ENCODE results near the gene NEDD4.
"Not testable (repeated sequence)": the region's sequence is repeated elsewhere in the genome, so short reads cannot be mapped to it uniquely, and the experiment has no call there.

Gene NEDD4

GRCh38 chr15:56019819-56020486, 26.5 kb upstream of the NEDD4 start:
- no peak overlapping the region for H3K4me3 ChIP-seq (ENCODE audit: low read depth, low read length)
- TF ChIP-seq CTCF (IDR thresholded peaks at IDR 0.05; ENCODE audit: control insufficient read depth, extremely low read depth, insufficient read depth) = no peak
- no peak for DNase-seq (ENCODE audit: low read depth)

GRCh38 chr15:56019060-56019793, 25.8 kb upstream of the NEDD4 start:
- DNase-seq (ENCODE audit: low read depth) = no peak
- TF ChIP-seq CTCF (IDR thresholded peaks at IDR 0.05; ENCODE audit: control insufficient read depth, extremely low read depth, insufficient read depth) = no peak
- no peak overlapping the region for H3K4me3 ChIP-seq (ENCODE audit: low read depth, low read length)

- no peak overlapping the region for H3K4me3 ChIP-seq (ENCODE audit: low read depth, low read length)
- DNase-seq (ENCODE audit: low read depth) = no peak
- TF ChIP-seq CTCF (IDR thresholded peaks at IDR 0.05; ENCODE audit: control insufficient read depth, extremely low read depth, insufficient read depth) = no peak
Observed at GRCh38 chr15:56017920-56018319, 24.5 kb upstream of the NEDD4 start.

- no peak for TF ChIP-seq CTCF (IDR thresholded peaks at IDR 0.05; ENCODE audit: control insufficient read depth, extremely low read depth, insufficient read depth)
- DNase-seq (ENCODE audit: low read depth) = no peak
- no peak overlapping the region for H3K4me3 ChIP-seq (ENCODE audit: low read depth, low read length)
Observed at GRCh38 chr15:56017511-56017910, 24.1 kb upstream of the NEDD4 start.

- no peak for DNase-seq (ENCODE audit: low read depth)
- TF ChIP-seq CTCF (IDR thresholded peaks at IDR 0.05; ENCODE audit: control insufficient read depth, extremely low read depth, insufficient read depth) = no peak
- no peak overlapping the region for H3K4me3 ChIP-seq (ENCODE audit: low read depth, low read length)
Observed at GRCh38 chr15:56016281-56016680, 22.9 kb upstream of the NEDD4 start.

- no peak for DNase-seq (ENCODE audit: low read depth)
- no peak for TF ChIP-seq CTCF (IDR thresholded peaks at IDR 0.05; ENCODE audit: control insufficient read depth, extremely low read depth, insufficient read depth)
- H3K4me3 ChIP-seq (ENCODE audit: low read depth, low read length) = no peak overlapping the region
Observed at GRCh38 chr15:56014677-56015076, 21.3 kb upstream of the NEDD4 start.

GRCh38 chr15:56007053-56007452, 13.6 kb upstream of the NEDD4 start:
- peak overlapping the region; percentile 40 for H3K4me3 ChIP-seq (ENCODE audit: low read depth, low read length)
- DNase-seq (ENCODE audit: low read depth) = not testable (repeated sequence)

- H3K4me3 ChIP-seq (ENCODE audit: low read depth, low read length); DNase-seq (ENCODE audit: low read depth): not testable (repeated sequence)
Observed at GRCh38 chr15:56006371-56006770, 13.0 kb upstream of the NEDD4 start.

GRCh38 chr15:56004281-56004680, 10.9 kb upstream of the NEDD4 start:
- not testable (repeated sequence) for H3K4me3 ChIP-seq (ENCODE audit: low read depth, low read length); DNase-seq (ENCODE audit: low read depth)

GRCh38 chr15:56003777-56004176, 10.4 kb upstream of the NEDD4 start:
- H3K4me3 ChIP-seq (ENCODE audit: low read depth, low read length); DNase-seq (ENCODE audit: low read depth): not testable (repeated sequence)

- H3K4me3 ChIP-seq (ENCODE audit: low read depth, low read length); DNase-seq (ENCODE audit: low read depth): not testable (repeated sequence)
Observed at GRCh38 chr15:56003277-56003676, 9.9 kb upstream of the NEDD4 start.

All from LNCaP clone FGC (cell line).